GM19238 (cell line): Measurements from ENCODE around the gene KAT5.
"Not testable (repeated sequence)": the region's sequence is repeated elsewhere in the genome, so short reads cannot be mapped to it uniquely, and the experiment has no call there.

ENCODE experiments used
- DNase-seq: peaks from one replicate; pipeline ENCODE4 v3.0.0; 2011; ENCODE audit warnings: low spot score; ENCODE audit not compliant: insufficient read length

Gene KAT5

GRCh38 chr11:65711785-65712632 is at the start of gene KAT5:
KAT5 (plus strand) TSS chr11:65712252; CDS start chr11:65712268, 16 bp downstream.
- peak; percentile 84 for DNase-seq

DNA sequence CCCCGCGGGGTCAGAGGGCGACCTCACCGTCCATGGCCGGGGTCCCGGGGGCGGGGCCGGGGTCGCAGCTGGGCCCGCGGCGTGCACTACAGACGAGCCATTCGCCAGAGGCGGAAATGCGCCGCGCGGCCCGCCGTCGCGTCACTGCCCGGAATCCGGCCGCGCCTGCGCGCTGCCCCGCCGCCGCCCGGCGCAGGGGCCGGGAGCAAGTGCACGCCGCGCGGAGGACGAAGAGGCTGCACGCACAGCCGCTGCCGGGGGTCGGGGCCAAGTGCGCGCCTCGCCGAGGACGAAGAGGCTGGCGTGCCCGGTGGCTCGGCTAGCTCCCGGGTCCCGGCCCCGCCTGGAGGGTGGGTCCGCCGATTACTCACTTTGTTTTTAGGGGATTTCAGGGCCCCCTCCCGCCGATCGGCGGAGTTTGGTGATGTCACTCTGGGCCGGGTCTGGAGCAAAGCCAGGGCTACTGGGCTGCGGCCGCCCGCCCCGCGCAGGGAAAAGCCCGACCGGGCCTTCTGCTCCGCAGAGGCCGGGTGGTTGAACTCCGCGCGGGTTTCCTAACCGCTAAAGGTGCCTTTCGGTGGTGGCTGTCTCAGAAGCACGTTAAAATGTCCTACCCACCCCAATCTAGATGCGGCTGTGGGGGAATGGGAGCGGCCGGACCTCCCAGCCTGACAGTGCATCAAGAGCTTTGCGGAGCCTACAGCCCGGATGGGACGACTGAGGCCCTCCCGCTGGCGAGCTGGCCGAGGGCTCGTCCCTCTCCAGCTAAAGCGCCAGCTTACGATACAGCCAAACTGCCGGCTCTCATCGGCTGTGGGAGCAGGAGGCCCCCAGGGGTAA is 49.0 kb upstream of the KAT5 start, which contains the start of gene RELA:
Gene RELA (minus strand): TSS at position 118 of the 840 bp plus-strand sequence. CDS start 84 bp downstream, at position 34.
- DNase-seq: peak; percentile 94

DNA sequence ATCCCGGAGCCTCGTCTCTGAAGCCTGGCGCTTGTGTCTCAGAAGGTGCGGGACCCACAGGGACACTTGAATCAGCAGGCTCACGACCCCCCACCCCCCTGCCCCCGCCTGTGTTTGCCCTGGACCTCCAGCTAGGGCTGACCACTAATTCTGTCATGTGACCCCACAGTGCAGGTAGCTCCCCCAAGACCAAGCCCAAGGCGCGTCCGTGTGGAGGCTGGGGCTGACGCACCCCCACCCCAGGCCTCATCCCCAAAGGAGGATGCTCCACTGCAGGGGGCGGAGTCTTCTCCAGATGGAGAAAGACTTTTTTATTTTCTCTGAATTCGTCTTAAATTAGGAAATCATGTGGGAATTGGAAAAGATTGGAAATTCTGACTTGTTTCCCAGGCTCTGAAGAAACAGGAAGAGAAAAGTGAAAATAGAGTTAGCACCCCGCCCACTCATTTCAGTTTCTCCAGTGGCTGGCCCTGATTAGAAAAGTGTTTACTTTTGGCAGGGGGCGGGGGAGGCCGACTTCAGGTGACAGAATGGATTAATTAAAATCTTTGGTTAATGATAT is 48.3 kb upstream of the KAT5 start:
- no peak for DNase-seq

DNA sequence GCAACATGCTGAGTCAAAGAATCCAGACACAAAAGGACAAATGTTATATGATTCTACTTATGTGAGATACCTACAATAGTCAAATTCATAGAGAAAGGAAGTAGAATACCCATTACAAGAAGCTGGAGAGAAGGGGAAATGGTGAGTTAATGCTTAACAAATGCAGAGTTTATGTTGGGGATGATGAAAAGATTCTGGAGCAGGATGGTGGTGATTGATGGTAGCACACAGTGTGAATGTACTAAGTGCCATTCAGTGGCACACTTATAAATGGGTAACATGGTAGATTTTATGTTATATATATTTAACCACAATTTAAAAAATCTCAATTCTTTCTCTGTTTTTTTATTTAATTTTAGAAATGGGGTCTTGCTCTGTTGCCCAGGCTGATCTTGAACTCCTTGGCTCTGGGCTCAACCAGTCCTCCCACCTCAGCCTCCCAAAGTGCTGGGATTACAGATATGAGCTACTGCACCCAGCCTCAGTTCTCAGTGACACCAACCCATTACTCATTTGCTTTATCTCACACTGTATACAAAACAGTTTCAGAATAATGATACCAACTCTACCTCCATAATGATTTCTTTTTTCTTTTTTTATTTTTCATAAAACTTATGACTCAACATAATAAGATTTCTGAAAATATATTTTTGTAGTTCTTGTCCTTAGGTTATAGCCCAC is 39.7 kb upstream of the KAT5 start:
- DNase-seq: no peak

GRCh38 chr11:65672982-65673381 is 39.1 kb upstream of the KAT5 start:
- DNase-seq: no peak

GRCh38 chr11:65680192-65680743 is 31.8 kb upstream of the KAT5 start:
- DNase-seq: no peak

- not testable (repeated sequence) for DNase-seq
Measured at GRCh38 chr11:65683480-65683879, 28.6 kb upstream of the KAT5 start.

DNA sequence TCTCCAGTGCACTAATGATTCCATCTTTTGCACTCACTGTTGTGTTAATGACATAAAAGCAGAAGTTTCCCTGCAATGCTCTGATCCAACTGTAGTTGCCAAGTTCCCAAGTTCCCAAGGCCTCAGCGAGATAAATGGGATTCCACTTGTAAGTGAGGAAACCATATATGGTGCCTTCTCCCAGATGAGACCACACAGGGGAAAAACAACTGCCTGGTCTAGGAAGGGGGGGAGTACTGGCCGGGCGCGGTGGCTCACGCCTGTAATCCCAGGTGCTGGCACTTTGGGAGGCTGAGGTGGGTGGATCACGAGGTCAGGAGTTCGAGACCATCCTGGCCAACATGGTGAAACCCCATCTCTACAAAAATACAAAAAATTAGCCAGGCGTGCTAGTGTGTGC is 26.1 kb upstream of the KAT5 start:
- no peak for DNase-seq

DNA sequence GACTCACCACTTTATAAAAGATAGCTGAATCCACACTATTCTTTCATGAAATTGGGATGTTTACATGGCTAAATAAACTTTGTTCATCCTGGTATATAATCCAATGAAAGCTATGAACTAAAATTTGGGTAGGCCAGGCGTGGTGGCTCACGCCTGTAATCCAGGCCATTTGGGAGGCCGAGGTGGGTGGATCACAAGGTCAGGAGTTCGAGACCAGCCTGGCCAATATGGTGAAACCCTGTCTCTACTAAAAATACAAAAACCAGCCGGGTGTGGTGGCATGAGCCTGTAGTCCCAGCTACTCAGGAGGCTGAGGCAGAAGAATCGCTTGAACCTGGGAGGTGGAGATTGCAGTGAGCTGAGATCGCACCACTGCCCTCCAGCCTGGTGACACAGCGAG is 20.2 kb upstream of the KAT5 start:
- not testable (repeated sequence) for DNase-seq

DNA sequence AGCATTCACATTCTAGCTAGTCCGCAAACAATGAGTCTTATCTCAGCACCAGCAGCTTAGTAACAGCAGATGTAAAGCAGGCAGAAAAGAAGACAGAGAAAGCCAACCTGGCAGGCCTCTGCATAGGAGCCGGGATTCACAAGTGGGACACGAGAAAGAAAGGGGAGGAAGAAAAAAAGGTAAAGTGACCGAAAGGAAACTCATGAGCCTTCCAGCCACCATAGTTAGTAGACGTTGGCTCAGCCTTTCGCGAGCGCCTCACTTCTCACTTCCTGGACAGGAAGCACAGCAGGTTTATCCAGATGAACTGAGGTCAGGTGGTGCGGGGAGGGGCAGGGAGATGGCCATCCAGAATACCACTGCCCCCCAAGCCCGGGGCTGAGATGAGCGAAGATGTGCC is 19.7 kb upstream of the KAT5 start:
- no peak for DNase-seq

GRCh38 chr11:65695459-65696241 is 16.4 kb upstream of the KAT5 start:
- DNase-seq: no peak

DNA sequence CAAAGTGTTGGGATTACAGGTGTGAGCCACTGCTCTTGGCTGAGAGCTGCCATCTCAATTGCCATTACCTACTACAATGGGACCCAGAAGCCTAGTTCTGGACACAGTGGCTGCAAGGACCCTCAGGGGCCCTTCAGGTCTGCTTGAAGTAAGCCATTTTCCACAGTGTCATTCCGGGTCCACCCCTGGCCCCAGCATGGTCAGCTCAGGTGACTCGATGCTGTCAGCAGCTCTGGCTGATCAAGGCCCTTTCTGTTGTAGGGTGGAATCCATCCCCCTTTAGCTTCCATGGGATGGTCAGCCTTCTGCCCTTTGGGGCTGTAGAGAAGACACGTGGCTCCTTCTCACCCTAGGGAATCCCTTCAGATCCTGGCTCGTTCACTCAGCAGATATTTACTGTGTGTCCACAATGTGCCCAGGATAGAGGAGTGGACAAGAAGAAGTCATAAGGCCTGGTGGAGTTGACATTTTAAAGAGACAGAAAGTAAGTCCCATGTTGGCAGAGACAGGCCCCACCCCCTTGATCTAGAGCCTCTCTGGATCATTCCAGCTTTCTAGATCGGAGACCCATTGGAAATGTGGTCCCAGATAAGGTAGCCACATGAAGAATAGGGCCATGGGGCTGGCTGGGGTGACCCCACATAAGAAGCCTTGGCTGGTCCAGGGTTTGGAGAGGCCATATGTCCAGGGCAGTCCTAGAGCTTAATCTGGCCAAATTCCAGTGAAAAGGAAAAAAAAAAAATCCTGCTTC is 15.1 kb upstream of the KAT5 start:
- DNase-seq: no peak

DNA sequence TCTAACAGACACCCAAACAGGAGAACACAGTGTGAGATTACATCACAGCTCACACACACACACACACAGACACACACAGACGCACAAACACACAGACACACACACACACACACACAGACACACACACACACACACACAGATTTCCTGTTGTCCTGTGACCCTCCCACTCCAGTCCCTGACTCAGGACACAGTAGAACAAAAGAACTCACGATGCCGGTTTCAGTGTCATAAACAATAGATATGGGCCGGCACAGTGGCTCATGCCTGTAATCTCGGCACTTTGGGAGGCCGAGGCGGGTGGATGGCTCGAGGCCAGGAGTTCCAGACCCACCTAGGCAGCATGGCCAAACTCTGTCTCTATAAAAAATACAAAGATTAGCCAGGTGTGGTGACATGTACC is 13.8 kb upstream of the KAT5 start:
- no peak for DNase-seq

DNA sequence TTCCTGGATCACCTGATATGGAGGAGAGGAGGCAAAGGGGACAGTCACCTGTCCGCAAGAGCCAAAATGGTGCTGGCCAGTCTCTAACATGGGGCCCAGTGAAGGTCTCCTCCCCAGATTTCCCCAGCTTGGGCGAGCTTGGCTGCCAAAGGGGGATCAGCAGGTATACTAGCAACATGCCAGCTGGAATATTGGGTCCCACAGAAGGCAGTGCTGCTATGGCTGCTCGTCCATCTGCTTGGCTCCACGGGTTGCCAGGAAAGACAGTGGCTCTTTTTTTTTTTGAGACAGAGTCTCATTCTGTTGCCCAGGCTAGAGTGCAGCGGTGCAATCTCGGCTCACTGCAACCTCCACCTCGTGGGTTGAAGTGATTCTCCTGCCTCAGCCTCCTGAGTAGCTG is 12.7 kb upstream of the KAT5 start:
- no peak for DNase-seq

DNA sequence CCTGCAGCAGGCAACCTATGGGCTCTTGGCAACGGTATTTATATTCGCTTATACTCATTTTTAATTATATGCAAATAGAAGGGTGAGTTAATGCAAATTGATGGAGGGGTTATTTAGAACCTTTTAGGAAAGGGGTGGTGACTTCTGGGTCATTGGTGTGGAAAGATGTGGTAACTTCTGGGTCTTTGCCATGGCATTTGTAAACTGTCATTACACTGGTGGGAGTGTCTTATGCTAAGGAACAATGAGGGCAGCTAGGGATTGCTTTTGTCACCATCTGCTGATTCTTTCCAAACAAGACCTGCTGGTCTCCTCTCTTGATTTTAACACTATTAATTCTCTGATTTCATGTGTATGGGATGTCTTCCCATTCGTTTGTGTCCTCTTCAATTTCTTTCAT is 11.7 kb upstream of the KAT5 start:
- DNase-seq: no peak

GRCh38 chr11:65701686-65702085 is 10.4 kb upstream of the KAT5 start:
- DNase-seq: no peak

GRCh38 chr11:65703846-65704245 is 8.2 kb upstream of the KAT5 start:
- DNase-seq: no peak

DNA sequence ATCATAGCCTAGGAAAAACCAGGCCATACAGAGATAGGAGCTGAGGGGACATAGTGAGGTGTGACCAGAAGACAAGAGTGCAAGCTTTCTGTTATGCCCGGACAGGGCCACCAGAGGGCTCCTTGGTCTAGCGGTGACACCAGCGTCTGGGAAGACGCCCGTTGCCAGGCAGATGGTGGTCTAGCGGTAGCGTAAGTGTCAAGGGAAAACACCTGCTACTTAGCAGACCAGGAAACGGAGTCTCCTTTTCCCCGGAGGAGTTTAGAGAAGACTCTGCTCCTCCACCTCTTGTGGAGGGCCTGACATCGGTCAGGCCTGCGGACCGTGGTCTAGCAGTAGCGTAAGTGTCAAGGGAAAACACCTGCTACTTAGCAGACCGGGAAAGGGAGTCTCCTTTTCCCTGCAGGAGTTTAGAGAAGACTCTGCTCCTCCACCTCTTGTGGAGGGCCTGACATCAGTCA is 5.7 kb upstream of the KAT5 start:
- DNase-seq: not testable (repeated sequence)

GRCh38 chr11:65707002-65707401 is 5.0 kb upstream of the KAT5 start:
- DNase-seq: not testable (repeated sequence)
